GM23248 (cell line): Measurements from ENCODE around the gene UBE2R2.
"Not testable (repeated sequence)": the region's sequence is repeated elsewhere in the genome, so short reads cannot be mapped to it uniquely, and the experiment has no call there.

Experiments used
- EZH2 ChIP-seq: fragments of 200-600 bp; sonication (generic); IDR thresholded peaks from 2 replicates; pipeline ENCODE4 v1.6.1; 2018; ENCODE audit warnings: antibody characterized with exemption, mild to moderate bottlenecking; ENCODE audit not compliant: insufficient read depth, poor library complexity, severe bottlenecking
- EZH2phosphoT487 ChIP-seq: fragments of 200-600 bp; sonication (generic); IDR thresholded peaks from 2 replicates; pipeline ENCODE4 v1.6.1; 2018; ENCODE audit warnings: antibody characterized with exemption, moderate library complexity, mild to moderate bottlenecking, low read depth; ENCODE audit not compliant: insufficient read depth

DNA sequence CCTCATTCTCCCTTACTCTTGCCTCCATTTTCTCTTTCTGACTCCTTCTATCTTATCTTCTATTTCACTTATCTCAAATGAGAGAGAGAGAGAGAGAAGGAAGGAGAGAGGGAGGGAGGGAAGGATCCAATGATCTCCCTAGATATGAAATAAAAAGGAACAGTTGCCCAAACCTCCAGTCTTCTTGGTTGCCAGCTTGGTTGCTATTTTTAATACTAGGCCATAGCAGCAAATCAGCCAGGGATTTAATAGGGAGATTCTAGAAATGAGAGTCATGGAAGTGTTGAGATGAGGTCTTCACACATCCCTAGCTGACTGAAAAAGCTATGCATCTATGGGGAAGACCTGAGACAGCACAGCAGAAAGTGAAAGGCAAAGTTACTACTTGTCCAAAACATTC lies 43.8 kb upstream of the UBE2R2 start:
- not testable (repeated sequence) for TF ChIP-seq EZH2, EZH2phosphoT487
